Measurements from ENCODE around the gene FRS3. TPM values are rescaled to one million over a fixed set of nuclear protein-coding genes. Genes with fewer than 3 reads are reported as not detected.

FRS3 gene
- total and polyA plus RNA-seq, 2 of the 13 experiments (the other 11 are each of a cell fraction or from before 2014, with no cell fraction given) = 3.0 to 7.4 TPM

GRCh38 chr6:41741625-41742490 lies 37.8 kb downstream of the FRS3 start (continued):
- TF ChIP-seq ZNF784 (CRISPR knock-in tag; IDR thresholded peaks at IDR 0.05; ENCODE audit: borderline replicate concordance) = no peak
- peak; percentile 51; the same call in 1 of the 2 replicates for TF ChIP-seq TGIF2 (CRISPR knock-in tag; IDR thresholded peaks at IDR 0.05)
- TF ChIP-seq ZMAT5 (CRISPR knock-in tag; IDR thresholded peaks at IDR 0.05; ENCODE audit: borderline replicate concordance, low read depth) = no peak
- TF ChIP-seq ZEB1 (IDR thresholded peaks at IDR 0.05; ENCODE audit: insufficient replicate concordance, low read depth) = peak; percentile 94
- no peak for TF ChIP-seq FOXA1 (IDR thresholded peaks at IDR 0.05)
- TF ChIP-seq FOXA1 (CRISPR knock-in tag; IDR thresholded peaks at IDR 0.05) = peak; percentile 74
- peak; percentile 65; the same call in 1 of the 2 replicates for TF ChIP-seq RARA (CRISPR knock-in tag; IDR thresholded peaks at IDR 0.05)
- TF ChIP-seq CREBL2 (CRISPR knock-in tag; IDR thresholded peaks at IDR 0.05; ENCODE audit: borderline replicate concordance) = no peak
- no peak for TF ChIP-seq NFKB2 (CRISPR knock-in tag; IDR thresholded peaks at IDR 0.05; ENCODE audit: borderline replicate concordance)
- TF ChIP-seq ZNF7 (CRISPR knock-in tag; IDR thresholded peaks at IDR 0.05) = 0 out of 2 replicates have a peak, but pooled peaks have one; percentile 23
- TF ChIP-seq FOXA3 (CRISPR knock-in tag; IDR thresholded peaks at IDR 0.05) = peak; percentile 64
- TF ChIP-seq ZNF292 (CRISPR knock-in tag; IDR thresholded peaks at IDR 0.05; ENCODE audit: borderline replicate concordance, low read depth) = 0 out of 2 replicates have a peak, but pooled peaks have one; percentile 3
- no peak; the same call in 1 of the 2 replicates for TF ChIP-seq MAZ (IDR thresholded peaks at IDR 0.05; ENCODE audit: borderline replicate concordance, low read depth, low read length)
- 0 out of 2 replicates have a peak, but pooled peaks have one; percentile 23 for TF ChIP-seq MAZ (CRISPR knock-in tag; IDR thresholded peaks at IDR 0.05; ENCODE audit: low read depth)
- TF ChIP-seq ZNF841 (CRISPR knock-in tag; IDR thresholded peaks at IDR 0.05; ENCODE audit: borderline replicate concordance) = no peak
- TF ChIP-seq ATF4 (CRISPR knock-in tag; IDR thresholded peaks at IDR 0.05) = 0 out of 4 replicates have a peak, but pooled peaks of 1 of the 2 experiments have one; percentile 29
- no peak for TF ChIP-seq ZNF639 (CRISPR knock-in tag; conservative IDR thresholded peaks at IDR 0.05)
- no peak for TF ChIP-seq ZNF510 (CRISPR knock-in tag; IDR thresholded peaks at IDR 0.05; ENCODE audit: low read depth)
- no peak for TF ChIP-seq MZF1 (CRISPR knock-in tag; IDR thresholded peaks at IDR 0.05; ENCODE audit: borderline replicate concordance)
- no peak for TF ChIP-seq E2F1 (CRISPR knock-in tag; IDR thresholded peaks at IDR 0.05)
- TF ChIP-seq ZNF761 (CRISPR knock-in tag; conservative IDR thresholded peaks at IDR 0.05) = no peak
- no peak for TF ChIP-seq ZBTB42 (CRISPR knock-in tag; IDR thresholded peaks at IDR 0.05)
- peak; percentile 28 for TF ChIP-seq RBM39 (IDR thresholded peaks at IDR 0.05; ENCODE audit: low read depth, low read length, poor library complexity, severe bottlenecking)
